Endothelial cell of hepatic sinusoid (primary cell): ENCODE measurements around the gene CPNE4.
"Not testable (repeated sequence)": the region's sequence is repeated elsewhere in the genome, so short reads cannot be mapped to it uniquely, and the experiment has no call there.

ENCODE experiments used
- in situ Hi-C: cut with HindIII; loops from 2 replicates; pipeline ENCODE4 v1.10.0; 2017; ENCODE audit warnings: low sequenced_read_pairs

CPNE4 gene

DNA sequence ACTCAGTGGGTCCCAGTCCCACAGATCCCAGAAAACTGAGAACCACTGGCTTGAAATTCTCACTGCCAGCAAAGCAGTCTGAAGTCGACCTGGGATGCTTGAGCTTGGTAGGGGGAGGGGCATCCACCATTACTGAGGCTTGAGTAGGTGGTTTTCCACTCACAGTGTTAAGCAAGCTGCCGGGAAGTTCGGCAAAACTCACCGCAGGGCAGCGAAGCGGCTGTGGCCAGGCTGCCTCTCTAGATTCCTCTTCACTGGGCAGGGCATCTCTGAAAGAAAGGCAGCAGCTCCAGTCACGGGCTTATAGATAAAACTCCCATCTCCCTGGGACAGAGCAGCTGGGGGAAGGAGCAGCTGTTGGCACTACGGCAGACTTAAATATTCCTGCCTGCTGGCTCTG is 71.4 kb downstream of the CPNE4 start:
- in situ Hi-C loops = not testable (repeated sequence)

GRCh38 chr3:131962982-131963381 is 71.8 kb downstream of the CPNE4 start:
- in situ Hi-C loops = no loop called here

DNA sequence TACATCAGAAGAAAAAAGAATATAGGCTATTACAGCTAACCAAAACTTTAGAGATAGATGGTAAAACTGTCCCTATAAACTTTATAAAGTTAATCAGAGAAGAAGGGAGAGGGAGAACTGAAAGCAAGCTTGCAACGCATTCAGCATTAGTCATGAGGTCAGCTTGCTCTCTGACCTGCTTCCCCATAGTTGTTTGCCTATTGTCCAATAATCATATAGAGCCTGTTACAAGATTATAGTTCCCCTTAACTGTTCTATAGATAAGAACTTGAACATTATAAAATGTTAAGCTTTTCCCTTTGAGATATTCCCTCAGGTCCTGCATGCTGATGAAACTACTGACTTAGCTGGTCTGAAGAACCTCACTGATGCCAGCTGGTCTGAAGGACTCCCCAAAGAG is 74.5 kb downstream of the CPNE4 start:
- in situ Hi-C loops = no loop called here

- in situ Hi-C loops = no loop called here
These were observed 76.8 kb downstream of the CPNE4 start for GRCh38 chr3:131957980-131958379.

DNA sequence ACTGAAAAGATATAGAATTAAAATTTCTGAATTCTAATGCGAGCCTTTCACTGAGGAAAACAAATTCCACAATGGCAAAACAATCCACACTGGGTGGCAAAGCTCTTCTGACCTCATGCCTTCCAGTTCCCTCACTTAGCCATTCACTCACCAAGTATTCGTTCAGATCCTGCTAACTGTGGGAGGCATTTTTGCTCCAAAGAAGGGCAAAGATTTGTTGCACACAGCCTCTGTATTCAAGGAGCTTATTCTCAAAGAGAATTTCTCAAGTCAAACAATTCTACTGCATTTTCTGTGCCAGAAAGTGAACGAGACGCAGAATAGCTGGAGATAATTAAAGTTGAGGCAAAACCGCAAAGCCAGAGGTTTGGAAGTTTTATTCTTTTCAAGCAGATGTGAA is 77.3 kb downstream of the CPNE4 start:
- in situ Hi-C loops = no loop called here

- in situ Hi-C loops = no loop called here
These were observed 86.0 kb downstream of the CPNE4 start for GRCh38 chr3:131948806-131949205.

DNA sequence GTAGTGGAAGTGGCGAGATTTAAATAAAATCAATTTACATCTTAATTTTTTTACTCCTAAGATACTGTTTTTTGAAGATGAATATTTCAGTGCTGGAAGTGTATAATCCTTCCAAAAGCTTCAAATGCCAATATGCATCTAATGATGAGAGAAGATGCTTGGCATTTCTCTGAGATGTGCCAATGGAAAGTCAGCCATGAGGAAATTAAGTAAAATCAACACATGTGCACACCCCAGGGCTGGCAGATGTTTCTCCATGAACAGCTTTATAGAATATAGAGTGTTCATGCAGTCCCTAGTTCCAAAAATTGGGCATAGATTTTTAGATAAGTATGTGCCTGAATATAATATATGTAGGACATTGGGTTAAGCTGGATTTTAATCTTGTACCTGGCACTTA is 90.1 kb downstream of the CPNE4 start:
- in situ Hi-C loops = loop anchor here (5.0 kb wide), 1 partner anchor 58 kb away; no protein-coding TSS in a partner anchor

DNA sequence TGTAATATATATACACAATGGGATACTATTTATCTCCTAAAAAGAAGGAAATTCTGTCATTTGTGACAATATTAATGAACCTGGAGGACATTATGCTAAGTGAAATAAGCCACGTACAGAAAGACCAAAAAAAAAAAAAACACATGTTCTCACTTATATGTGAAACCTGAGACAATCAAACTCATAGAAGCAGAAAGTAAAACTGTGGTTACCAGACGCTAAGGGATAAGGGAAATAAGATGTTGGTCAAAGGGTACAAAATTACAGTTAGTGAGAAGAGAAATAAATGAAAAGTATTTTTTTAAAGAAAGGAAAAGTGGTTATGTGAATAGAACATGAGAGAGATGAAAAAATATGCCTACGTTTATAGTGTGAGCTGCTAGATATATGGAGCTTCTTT is 101.1 kb downstream of the CPNE4 start:
- in situ Hi-C loops = no loop called here

DNA sequence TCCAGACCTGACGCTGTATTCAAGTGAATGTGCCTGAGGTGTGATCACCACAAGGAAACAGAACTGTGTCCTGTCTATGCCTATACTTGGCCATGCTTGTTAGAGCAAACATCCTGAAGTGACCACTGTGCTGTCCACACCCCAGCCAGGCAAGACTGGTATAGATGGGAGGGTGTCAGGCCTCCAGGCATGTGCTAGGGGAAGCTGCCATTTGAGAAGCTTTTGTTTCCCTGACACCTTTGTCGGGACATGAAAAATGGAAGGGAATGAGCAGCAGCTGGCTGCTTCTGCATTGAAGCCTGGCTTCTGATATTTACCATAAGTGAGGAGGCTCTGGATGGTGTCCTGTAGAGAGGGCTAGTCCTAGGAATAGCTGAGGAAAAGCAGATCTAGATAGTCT is 106.2 kb downstream of the CPNE4 start:
- in situ Hi-C loops = no loop called here

GRCh38 chr3:131925571-131925970 is 109.2 kb downstream of the CPNE4 start:
- in situ Hi-C loops = no loop called here

DNA sequence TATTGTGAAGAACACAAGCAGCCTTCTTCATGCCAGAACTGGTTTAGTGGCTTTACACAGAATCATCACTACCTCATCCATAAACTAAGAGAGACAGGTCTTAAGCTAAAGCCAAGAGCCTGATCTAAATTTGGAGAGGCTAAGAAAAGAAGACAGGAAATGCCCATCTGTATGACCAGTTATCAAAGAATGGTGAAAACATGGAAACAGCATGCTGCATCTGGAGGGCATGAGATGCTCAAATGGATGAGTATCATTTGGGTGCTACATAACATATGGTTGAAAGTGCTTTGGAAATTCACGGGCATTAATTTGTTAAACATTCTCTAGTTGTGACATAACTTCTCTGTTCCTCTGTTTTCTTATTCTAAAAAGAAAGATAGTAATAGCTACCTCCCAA is 112.5 kb downstream of the CPNE4 start:
- in situ Hi-C loops = no loop called here

- in situ Hi-C loops = no loop called here
These were observed 117.8 kb downstream of the CPNE4 start for GRCh38 chr3:131917006-131917405.

- in situ Hi-C loops = no loop called here
These were observed 120.6 kb downstream of the CPNE4 start for GRCh38 chr3:131914090-131914691.

- in situ Hi-C loops = no loop called here
These were observed 122.6 kb downstream of the CPNE4 start for GRCh38 chr3:131912255-131912654.

DNA sequence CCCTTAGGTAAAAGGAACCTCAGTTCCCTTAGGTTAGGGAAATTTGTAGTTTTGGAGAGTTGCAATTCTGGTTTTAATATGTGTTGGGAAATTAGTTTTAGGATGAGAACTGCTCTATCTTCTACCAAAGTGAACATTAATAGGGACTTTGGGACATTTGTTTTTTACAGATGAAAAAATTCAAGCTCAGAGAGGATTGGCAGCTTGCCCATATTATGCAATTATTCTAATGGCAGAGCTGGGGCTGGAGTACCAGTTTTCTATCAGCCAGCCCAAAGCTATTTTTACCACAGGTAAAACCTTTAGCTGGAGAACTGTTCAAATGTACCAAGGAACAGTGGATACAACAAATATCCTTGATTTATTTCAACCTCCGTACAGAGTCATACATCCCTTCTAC is 127.0 kb downstream of the CPNE4 start:
- in situ Hi-C loops = no loop called here

DNA sequence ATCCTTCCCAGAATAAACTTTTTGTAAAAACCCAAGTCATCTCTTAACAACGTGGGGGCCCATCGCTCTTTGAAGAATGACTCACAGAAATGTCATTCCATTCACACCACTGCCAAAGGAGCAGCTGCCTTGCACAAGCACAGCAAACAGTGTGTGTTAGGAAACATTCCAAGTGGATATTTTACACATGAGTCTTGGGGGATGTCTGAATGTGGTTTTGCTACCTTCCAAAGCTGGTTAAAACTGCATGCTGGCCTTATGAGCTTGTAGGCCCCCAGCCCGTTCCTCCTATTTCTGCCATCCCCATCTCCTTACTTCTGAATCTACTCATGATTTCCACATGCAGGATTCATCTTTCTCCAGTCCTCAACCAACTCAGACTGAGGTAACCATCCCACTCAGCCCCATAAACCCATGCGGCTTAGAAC is 130.8 kb downstream of the CPNE4 start:
- in situ Hi-C loops = no loop called here

DNA sequence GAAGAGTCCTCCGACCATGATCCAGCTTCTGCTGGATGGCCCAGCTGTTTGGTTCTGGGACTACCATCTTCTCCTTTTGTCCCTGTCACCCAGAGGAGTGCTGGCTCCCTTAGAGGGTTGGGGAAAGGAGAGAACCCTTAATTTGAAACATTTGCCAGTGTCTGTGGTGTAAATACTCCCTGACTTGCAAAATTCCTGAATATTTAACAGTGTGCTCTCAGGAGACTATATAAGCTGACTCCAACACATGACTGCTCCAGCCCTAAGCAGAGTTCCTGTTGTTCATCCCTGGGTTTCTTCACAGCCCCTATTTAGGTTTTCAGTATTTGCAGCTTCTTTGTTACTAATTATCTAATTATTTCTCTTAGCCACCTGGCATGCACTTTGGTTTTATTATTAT is 133.1 kb downstream of the CPNE4 start:
- in situ Hi-C loops = no loop called here

DNA sequence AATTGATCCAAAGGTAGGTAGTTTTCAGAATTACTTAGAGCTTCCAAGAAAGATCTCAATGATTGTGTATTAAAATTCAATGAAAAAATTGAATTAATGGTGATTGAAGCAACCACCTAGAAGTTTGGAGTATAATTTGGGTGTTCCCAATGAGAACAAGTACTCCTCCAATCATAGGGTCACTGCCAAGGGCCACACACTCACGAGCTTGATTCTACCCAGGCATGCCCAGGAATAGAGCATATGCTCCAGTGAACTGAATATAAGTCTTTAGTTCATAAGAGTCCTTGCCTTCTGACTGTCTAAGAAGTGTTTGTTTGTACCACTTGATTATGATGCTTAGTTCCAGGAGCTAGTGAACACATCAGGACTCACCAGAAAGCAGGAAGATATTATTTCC is 133.9 kb downstream of the CPNE4 start:
- in situ Hi-C loops = no loop called here

DNA sequence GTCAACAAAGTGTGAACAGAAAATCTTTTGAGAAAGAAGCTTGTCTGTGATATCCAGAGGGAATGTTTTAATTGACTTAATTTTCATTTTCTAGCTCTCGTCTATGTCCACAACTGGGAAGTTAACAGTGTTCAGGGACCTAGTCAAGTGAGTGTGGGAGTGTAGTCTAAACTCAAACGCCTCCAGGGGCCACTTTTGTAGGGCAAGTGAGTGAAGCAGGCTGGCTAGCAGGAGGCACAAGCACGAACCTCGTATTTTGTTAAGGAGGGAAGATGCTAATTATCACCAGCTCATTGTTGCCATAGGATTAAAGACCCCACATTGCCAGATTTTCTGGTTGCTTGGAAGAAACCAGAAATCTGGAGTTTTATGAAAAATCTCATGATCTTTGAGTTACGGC is 135.8 kb downstream of the CPNE4 start:
- in situ Hi-C loops = no loop called here

DNA sequence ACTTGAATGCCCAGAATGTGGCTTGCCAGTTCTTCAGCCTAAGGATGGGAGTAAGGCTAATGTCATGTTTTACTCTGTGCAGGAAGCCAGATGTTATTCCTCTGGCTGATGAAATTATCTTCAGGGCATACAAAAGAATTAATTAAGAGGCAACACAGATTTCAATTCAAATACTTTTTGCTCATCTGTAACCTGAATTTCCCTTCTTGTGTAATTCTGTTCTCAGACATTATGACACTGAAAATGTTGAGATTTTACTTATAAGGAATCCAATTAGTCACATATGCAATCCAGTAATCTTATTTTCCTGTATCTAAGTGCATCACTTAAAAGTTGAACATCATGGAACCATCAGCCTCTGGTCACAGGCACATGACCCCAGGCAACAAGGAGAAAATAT is 136.5 kb downstream of the CPNE4 start:
- in situ Hi-C loops = no loop called here

- in situ Hi-C loops = no loop called here
These were observed 138.5 kb downstream of the CPNE4 start for GRCh38 chr3:131896285-131896684.

DNA sequence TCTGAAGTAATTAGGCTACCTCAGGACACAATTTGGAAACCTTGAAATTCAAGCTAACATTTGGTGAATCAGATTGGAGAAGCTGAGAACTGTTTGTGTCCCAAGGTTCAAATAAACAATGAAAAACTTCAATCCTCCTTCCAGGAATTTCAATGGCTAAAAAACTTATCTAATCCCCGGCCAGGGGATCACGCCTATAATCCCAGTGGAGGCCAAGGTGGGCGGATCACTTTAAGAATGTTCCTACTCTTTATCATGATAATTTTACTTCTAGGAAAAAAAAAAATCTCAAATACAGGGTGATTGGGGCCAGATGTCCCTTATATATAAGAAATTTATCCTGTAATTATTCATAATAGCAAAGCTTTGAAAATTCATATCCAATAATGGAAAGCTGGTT is 139.0 kb downstream of the CPNE4 start:
- in situ Hi-C loops = no loop called here

DNA sequence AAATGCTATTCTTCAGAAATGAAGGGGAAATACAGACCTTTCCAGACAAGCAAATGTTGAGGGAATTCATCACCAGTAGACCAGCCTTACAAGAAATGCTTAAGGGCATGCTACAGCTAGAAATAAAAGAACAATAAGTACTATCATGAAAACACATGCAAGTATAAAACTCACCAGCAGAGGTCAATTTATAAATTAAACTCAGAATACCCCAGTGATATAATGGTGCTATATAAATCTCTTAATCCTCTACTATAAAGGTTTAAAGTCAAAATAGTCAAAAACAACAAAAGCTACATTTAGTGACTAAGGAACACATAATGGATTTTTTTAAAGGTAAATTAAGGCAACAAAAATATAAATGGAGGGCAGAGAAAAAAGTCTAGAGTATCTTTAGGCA is 142.5 kb downstream of the CPNE4 start:
- in situ Hi-C loops = no loop called here
